H9 (cell line): ENCODE results near the gene GPX7. TPM values are rescaled to one million over a fixed set of nuclear protein-coding genes. Genes with fewer than 3 reads are reported as not detected.

Experiments
- DNase-seq: peaks from one replicate; pipeline ENCODE4 v3.0.0-alpha.2; 2017
- H2AFZ ChIP-seq: one replicate; pipeline ENCODE4 v1.6.1; 2013; ENCODE audit warnings: mild to moderate bottlenecking, low read length, control low read depth, moderate library complexity
- H2AK5ac ChIP-seq: 2 replicates; pipeline ENCODE4 v1.6.1; 2013; ENCODE audit warnings: low read length, control low read depth, mixed read lengths; ENCODE audit not compliant: insufficient read length
- H2BK120ac ChIP-seq: one replicate; pipeline ENCODE4 v1.6.1; 2013; ENCODE audit warnings: low read depth, mild to moderate bottlenecking, low read length, control low read depth, inconsistent platforms; ENCODE audit not compliant: poor library complexity, severe bottlenecking
- H2BK12ac ChIP-seq: 2 replicates; pipeline ENCODE4 v1.6.1; 2013; ENCODE audit warnings: low read length, control low read depth, mixed read lengths, low read depth; ENCODE audit not compliant: insufficient read length
- H2BK15ac ChIP-seq: 2 replicates; pipeline ENCODE4 v1.6.1; 2013; ENCODE audit warnings: low read depth, low read length, control low read depth
- H2BK20ac ChIP-seq: one replicate; pipeline ENCODE4 v1.6.1; 2013; ENCODE audit warnings: low read depth, mild to moderate bottlenecking, low read length, control low read depth, inconsistent platforms; ENCODE audit not compliant: poor library complexity, severe bottlenecking
- H2BK5ac ChIP-seq: 2 replicates; pipeline ENCODE4 v1.6.1; 2013; ENCODE audit warnings: low read length, control low read depth, mixed read lengths; ENCODE audit not compliant: insufficient read length
- H3K14ac ChIP-seq: 2 replicates; pipeline ENCODE4 v1.6.1; 2013; ENCODE audit warnings: low read length, control low read depth; ENCODE audit not compliant: insufficient read depth
- H3K18ac ChIP-seq: 2 replicates; pipeline ENCODE4 v1.6.1; 2013; ENCODE audit warnings: low read depth, mild to moderate bottlenecking, mixed read lengths, low read length, control low read depth; ENCODE audit not compliant: insufficient read length
- H3K23ac ChIP-seq: 2 replicates; pipeline ENCODE4 v1.6.1; 2013; ENCODE audit warnings: low read length, control low read depth, mixed read lengths, low read depth; ENCODE audit not compliant: insufficient read length
- H3K23me2 ChIP-seq: 2 replicates; pipeline ENCODE4 v1.6.1; 2013; ENCODE audit warnings: low read depth, mild to moderate bottlenecking, mixed read lengths, low read length, control low read depth; ENCODE audit not compliant: insufficient read length, poor library complexity, severe bottlenecking
- H3K27ac ChIP-seq: 2 replicates; pipeline ENCODE4 v1.5.1; 2013; ENCODE audit warnings: low read length, control low read depth, mixed read lengths, low read depth; ENCODE audit not compliant: insufficient read length
- H3K27me3 ChIP-seq: 2 replicates; pipeline ENCODE4 v1.6.1; 2013; ENCODE audit warnings: low read length, control low read depth, inconsistent platforms; ENCODE audit not compliant: insufficient read depth
- H3K4ac ChIP-seq: 2 replicates; pipeline ENCODE4 v1.6.1; 2013; ENCODE audit warnings: low read depth, mild to moderate bottlenecking, control low read depth, inconsistent platforms, low read length, moderate library complexity
- H3K4me1 ChIP-seq: 2 replicates; pipeline ENCODE4 v1.6.1; 2013; ENCODE audit warnings: low read length, control low read depth, inconsistent platforms; ENCODE audit not compliant: insufficient read depth
- H3K4me2 ChIP-seq: 2 replicates; pipeline ENCODE4 v1.6.1; 2013; ENCODE audit warnings: low read length, control low read depth, mixed read lengths; ENCODE audit not compliant: insufficient read length, insufficient read depth
- H3K56ac ChIP-seq: 2 replicates; pipeline ENCODE4 v1.6.1; 2013; ENCODE audit warnings: low read depth, mild to moderate bottlenecking, mixed read lengths, low read length, control low read depth; ENCODE audit not compliant: insufficient read length
- H3K79me1 ChIP-seq: 2 replicates; pipeline ENCODE4 v1.6.1; 2013; ENCODE audit warnings: low read depth, mild to moderate bottlenecking, moderate library complexity, low read length, control low read depth, inconsistent platforms; ENCODE audit not compliant: insufficient read depth, poor library complexity, severe bottlenecking
- H3K79me2 ChIP-seq: 2 replicates; pipeline ENCODE4 v1.6.1; 2013; ENCODE audit warnings: low read length, control low read depth, inconsistent platforms; ENCODE audit not compliant: insufficient read depth
- H3K9ac ChIP-seq: 2 replicates; pipeline ENCODE4 v1.6.1; 2013; ENCODE audit warnings: low read length, control low read depth, mixed read lengths; ENCODE audit not compliant: insufficient read length; ENCODE audit errors: extremely low read depth
- H3K9me3 ChIP-seq: one replicate; pipeline ENCODE4 v1.6.1; 2013; ENCODE audit warnings: low read depth, low read length, inconsistent platforms; ENCODE audit not compliant: control insufficient read depth
- H3T11ph ChIP-seq: one replicate; pipeline ENCODE4 v1.6.1; 2013; ENCODE audit warnings: mild to moderate bottlenecking, low read length, control low read depth, inconsistent platforms
- H4K20me1 ChIP-seq: one replicate; pipeline ENCODE4 v1.6.1; 2013; ENCODE audit not compliant: control insufficient read depth, insufficient read length, insufficient read depth
- H4K5ac ChIP-seq: 2 replicates; pipeline ENCODE4 v1.6.1; 2013; ENCODE audit warnings: low read depth, mild to moderate bottlenecking, mixed read lengths, low read length, control low read depth; ENCODE audit not compliant: insufficient read length
- H4K8ac ChIP-seq: replicated peaks from 2 replicates; pipeline ENCODE4 v1.6.1; 2013; ENCODE audit warnings: low read length, control low read depth, mixed read lengths, low read depth; ENCODE audit not compliant: insufficient read length
- H4K91ac ChIP-seq: 2 replicates; pipeline ENCODE4 v1.6.1; 2013; ENCODE audit warnings: low read depth, mild to moderate bottlenecking, moderate library complexity, mixed read lengths, low read length, control low read depth; ENCODE audit not compliant: insufficient read length
- H3K27ac Mint-ChIP-seq, 3 experiments: 2 replicates in 2 of 3; 3 replicates in 1 of 3; pipeline ENCODE4 v1.8.0; 2020 to 2021; ENCODE audit warnings: mixed read lengths in 3 of 3, mild to moderate bottlenecking in 1 of 3, moderate library complexity in 1 of 3
- H3K27me3 Mint-ChIP-seq: 2 replicates; pipeline ENCODE4 v1.8.0; 2021; ENCODE audit warnings: low read depth, mild to moderate bottlenecking, moderate library complexity, mixed read lengths
- H3K36me3 Mint-ChIP-seq, 3 experiments: 2 replicates in 2 of 3; 3 replicates in 1 of 3; pipeline ENCODE4 v1.8.0; 2020 to 2021; ENCODE audit warnings: low read depth in 3 of 3, mixed read lengths in 3 of 3; ENCODE audit not compliant: insufficient read depth in 1 of 3
- H3K4me1 Mint-ChIP-seq, 2 experiments: 2 replicates each; pipeline ENCODE4 v1.8.0; 2020; ENCODE audit warnings: mixed read lengths in 2 of 2
- H3K4me3 Mint-ChIP-seq, 2 experiments: 2 replicates in 1 of 2; 3 replicates in 1 of 2; pipeline ENCODE4 v1.8.0; 2020 to 2021; ENCODE audit warnings: mild to moderate bottlenecking in 2 of 2, mixed read lengths in 2 of 2, moderate library complexity in 1 of 2
- H3K9me3 Mint-ChIP-seq, 2 experiments: 2 replicates in 1 of 2; 3 replicates in 1 of 2; pipeline ENCODE4 v1.8.0; 2020; ENCODE audit warnings: mild to moderate bottlenecking in 2 of 2, mixed read lengths in 2 of 2, moderate library complexity in 1 of 2
- WGBS: extraction: QIAGEN DNeasy Blood & Tissue Kit; methylation state at CpG from one replicate; pipeline ENCODE4 v1.1.7; 2013; ENCODE audit warnings: missing lambda C conversion rate, low lambda C conversion rate, mixed read lengths; ENCODE audit not compliant: insufficient read length; ENCODE audit errors: extremely low coverage; 5-methylcytosine and 5-hydroxymethylcytosine counted together
- total RNA-seq: library from RNA; stranded (reverse); gene quantifications from 2 replicates; pipeline ENCODE4 v1.2.1, GENCODE V29; 2021
- TF ChIP-seq, protein P1 (sequence below): fragments of 200-600 bp; sonication (generic); conservative IDR thresholded peaks from 3 replicates; pipeline ENCODE4 v1.8.0; 2021; ENCODE audit warnings: antibody characterized with exemption, mild to moderate bottlenecking

GPX7 gene
- total RNA-seq, 1 experiment from 2014 or later, result 12.1 TPM

DNA sequence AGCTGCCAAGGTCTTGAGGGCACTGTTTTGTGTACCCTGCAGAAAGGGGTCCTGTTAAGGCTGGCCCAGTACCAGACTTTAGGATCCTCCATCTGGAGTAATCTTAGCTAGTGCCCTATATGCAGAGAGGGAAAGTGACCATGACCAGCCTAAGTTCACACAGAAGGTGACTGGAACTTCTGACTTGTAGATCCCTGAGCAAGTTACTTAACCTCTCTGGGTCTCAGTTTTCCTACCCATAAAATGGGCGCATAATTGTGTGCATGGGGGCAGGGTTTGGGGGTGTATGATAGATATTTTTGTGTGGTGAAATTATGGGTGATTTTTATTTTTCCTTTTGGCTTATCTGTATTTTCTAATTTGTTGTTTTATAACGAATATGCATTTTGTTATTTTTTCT is 27.5 kb downstream of the GPX7 start:
- no peak overlapping the region for H3K4me2 ChIP-seq
- H3K4me1 Mint-ChIP-seq, result peaks cover 11 to 23% of the 10 kb centered on the region in 2 experiments
- peaks cover 29% of the 10 kb centered on the region for H3K27me3 ChIP-seq
- H3K27ac ChIP-seq, result no peak overlapping the region
- H3K23ac ChIP-seq, result no peak overlapping the region
- H3K18ac ChIP-seq, result no peak overlapping the region
- H3K9me3 Mint-ChIP-seq, result peaks cover 7 to 9% of the 10 kb centered on the region in 2 experiments
- H3T11ph ChIP-seq, result no peak overlapping the region
- no peak for DNase-seq
- H2BK20ac ChIP-seq, result no peak overlapping the region
- no peaks in the 10 kb centered on the region; the same call in 1 of the 2 replicates for H3K4me1 ChIP-seq
- H3K14ac ChIP-seq, result no peak overlapping the region
- no peaks in the 10 kb centered on the region for H3K79me2 ChIP-seq
- H3K9ac ChIP-seq, result no peak overlapping the region
- no peaks in the 10 kb centered on the region for H4K20me1 ChIP-seq
- H2BK15ac ChIP-seq, result no peak overlapping the region
- peaks cover 0 to 8% (median 7%) of the 10 kb centered on the region in 3 experiments; a peak in 3 of 7 replicates for H3K36me3 Mint-ChIP-seq
- no peak overlapping the region for H4K8ac ChIP-seq
- no CpG with 5 or more reads among the region's 2 CpGs for WGBS
- H3K4ac ChIP-seq, result no peak overlapping the region
- H4K5ac ChIP-seq, result no peak overlapping the region
- H2BK12ac ChIP-seq, result no peak overlapping the region
- no peak overlapping the region for H3K56ac ChIP-seq
- H2AFZ ChIP-seq, result no peak overlapping the region
- H3K4me3 Mint-ChIP-seq, result no peak overlapping the region
- H3K79me1 ChIP-seq, result no peaks in the 10 kb centered on the region
- H2BK5ac ChIP-seq, result no peak overlapping the region
- H4K91ac ChIP-seq, result no peak overlapping the region
- TF ChIP-seq, protein P1, sequence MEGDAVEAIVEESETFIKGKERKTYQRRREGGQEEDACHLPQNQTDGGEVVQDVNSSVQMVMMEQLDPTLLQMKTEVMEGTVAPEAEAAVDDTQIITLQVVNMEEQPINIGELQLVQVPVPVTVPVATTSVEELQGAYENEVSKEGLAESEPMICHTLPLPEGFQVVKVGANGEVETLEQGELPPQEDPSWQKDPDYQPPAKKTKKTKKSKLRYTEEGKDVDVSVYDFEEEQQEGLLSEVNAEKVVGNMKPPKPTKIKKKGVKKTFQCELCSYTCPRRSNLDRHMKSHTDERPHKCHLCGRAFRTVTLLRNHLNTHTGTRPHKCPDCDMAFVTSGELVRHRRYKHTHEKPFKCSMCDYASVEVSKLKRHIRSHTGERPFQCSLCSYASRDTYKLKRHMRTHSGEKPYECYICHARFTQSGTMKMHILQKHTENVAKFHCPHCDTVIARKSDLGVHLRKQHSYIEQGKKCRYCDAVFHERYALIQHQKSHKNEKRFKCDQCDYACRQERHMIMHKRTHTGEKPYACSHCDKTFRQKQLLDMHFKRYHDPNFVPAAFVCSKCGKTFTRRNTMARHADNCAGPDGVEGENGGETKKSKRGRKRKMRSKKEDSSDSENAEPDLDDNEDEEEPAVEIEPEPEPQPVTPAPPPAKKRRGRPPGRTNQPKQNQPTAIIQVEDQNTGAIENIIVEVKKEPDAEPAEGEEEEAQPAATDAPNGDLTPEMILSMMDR, result no peak
- H3K9me3 ChIP-seq, result no peaks in the 10 kb centered on the region
- peaks cover 4% of the 10 kb centered on the region for H3K23me2 ChIP-seq
- H2BK120ac ChIP-seq, result no peak overlapping the region
- H3K27ac Mint-ChIP-seq, result no peak overlapping the region; a peak in 1 of 7 replicates
- peaks cover 49% of the 10 kb centered on the region for H3K27me3 Mint-ChIP-seq
- no peak overlapping the region for H2AK5ac ChIP-seq
